WTC11 (cell line): ENCODE measurements around the gene TKTL1. TPM values are rescaled to one million over a fixed set of nuclear protein-coding genes. Genes with fewer than 3 reads are reported as not detected.

ENCODE experiments used
- ATAC-seq: fragments of 200-7000 bp; cut with Tn5 transposase; 2 replicates; pipeline ENCODE4 v1.10.0; 2021; ENCODE audit warnings: mild to moderate bottlenecking, moderate library complexity
- CTCF ChIA-PET: fragments of 300-600 bp; sonication (Branson Sonifier 250); formaldehyde crosslinking; loops from one replicate; lab custom pipeline; 2021; ENCODE audit warnings: antibody characterized with exemption; lab: Charles Lee
- POLR2A ChIA-PET: fragments of 350-600 bp; sonication (Branson Sonifier 250); formaldehyde crosslinking; loops from one replicate; lab custom pipeline; 2021; ENCODE audit warnings: antibody characterized with exemption; lab: Charles Lee
- DNase-seq: peaks from one replicate; pipeline ENCODE4 v3.0.0; 2021; ENCODE audit warnings: low spot score
- H3K27ac Mint-ChIP-seq: 2 replicates; pipeline ENCODE4 v1.8.0; 2021; ENCODE audit warnings: mixed read lengths
- H3K27me3 Mint-ChIP-seq: 2 replicates; pipeline ENCODE4 v1.8.0; 2021; ENCODE audit warnings: low read depth, mild to moderate bottlenecking, moderate library complexity, mixed read lengths
- H3K36me3 Mint-ChIP-seq: 2 replicates; pipeline ENCODE4 v1.8.0; 2021; ENCODE audit warnings: mixed read lengths
- H3K4me1 Mint-ChIP-seq: 2 replicates; pipeline ENCODE4 v1.8.0; 2022; ENCODE audit warnings: mixed read lengths
- H3K4me3 Mint-ChIP-seq: 2 replicates; pipeline ENCODE4 v1.8.0; 2021; ENCODE audit warnings: mild to moderate bottlenecking, moderate library complexity, mixed read lengths
- H3K9me3 Mint-ChIP-seq: 2 replicates; pipeline ENCODE4 v1.8.0; 2021; ENCODE audit warnings: mixed read lengths
- AFF4 ChIP-seq: sonication (generic); formaldehyde crosslinking; IDR thresholded peaks from 2 replicates; pipeline ENCODE4 v1.8.1; 2023; ENCODE audit warnings: mild to moderate bottlenecking, missing genetic modification reagents, borderline replicate concordance
- AR ChIP-seq: fragments of 250-450 bp; sonication (Bioruptor Pico); IDR thresholded peaks from 2 replicates; pipeline ENCODE4 v1.9.0; 2021; ENCODE audit warnings: mild to moderate bottlenecking
- ARID4B ChIP-seq: sonication (generic); formaldehyde crosslinking; IDR thresholded peaks from 2 replicates; pipeline ENCODE4 v1.8.0; 2023; ENCODE audit warnings: missing genetic modification reagents, mild to moderate bottlenecking, borderline replicate concordance
- CDX4 ChIP-seq: fragments of 250-450 bp; sonication (Bioruptor Pico); IDR thresholded peaks from 2 replicates; pipeline ENCODE4 v1.9.0; 2021; ENCODE audit warnings: moderate library complexity, mild to moderate bottlenecking, inconsistent platforms, borderline replicate concordance
- FOXJ3 ChIP-seq: sonication (generic); formaldehyde crosslinking; IDR thresholded peaks from 2 replicates; pipeline ENCODE4 v1.9.0; 2021; ENCODE audit warnings: missing genetic modification reagents, mild to moderate bottlenecking, borderline replicate concordance
- FOXP4 ChIP-seq: sonication (generic); formaldehyde crosslinking; IDR thresholded peaks from 2 replicates; pipeline ENCODE4 v1.8.0; 2022; ENCODE audit warnings: mild to moderate bottlenecking, missing genetic modification reagents
- IRF1 ChIP-seq: sonication (generic); formaldehyde crosslinking; IDR thresholded peaks from 2 replicates; pipeline ENCODE4 v1.8.0; 2023; ENCODE audit warnings: missing genetic modification reagents
- JAZF1 ChIP-seq: fragments of 250-450 bp; sonication (Bioruptor Pico); IDR thresholded peaks from 2 replicates; pipeline ENCODE4 v1.9.0; 2021; ENCODE audit warnings: moderate library complexity, mild to moderate bottlenecking, inconsistent platforms
- MXD4 ChIP-seq: fragments of 250-450 bp; sonication (Bioruptor Pico); IDR thresholded peaks from 2 replicates; pipeline ENCODE4 v1.8.0; 2021; ENCODE audit warnings: mild to moderate bottlenecking, moderate library complexity, borderline replicate concordance
- PRRX2 ChIP-seq: fragments of 250-450 bp; sonication (Bioruptor Pico); IDR thresholded peaks from 2 replicates; pipeline ENCODE4 v1.8.0; 2021; ENCODE audit warnings: mild to moderate bottlenecking
- RELA ChIP-seq: sonication (generic); formaldehyde crosslinking; IDR thresholded peaks from 2 replicates; pipeline ENCODE4 v1.8.1; 2022; ENCODE audit warnings: missing genetic modification reagents, mild to moderate bottlenecking, borderline replicate concordance
- ZMAT4 ChIP-seq: fragments of 250-450 bp; sonication (Bioruptor Pico); IDR thresholded peaks from 2 replicates; pipeline ENCODE4 v1.9.0; 2021; ENCODE audit warnings: mild to moderate bottlenecking
- ZNF138 ChIP-seq: sonication (generic); formaldehyde crosslinking; conservative IDR thresholded peaks from 2 replicates; pipeline ENCODE4 v1.8.1; 2022; ENCODE audit warnings: mild to moderate bottlenecking, moderate library complexity, missing genetic modification reagents
- ZNF219 ChIP-seq: sonication (generic); formaldehyde crosslinking; IDR thresholded peaks from 2 replicates; pipeline ENCODE4 v1.8.0; 2023; ENCODE audit warnings: missing genetic modification reagents, mild to moderate bottlenecking, borderline replicate concordance
- ZNF281 ChIP-seq: sonication (generic); formaldehyde crosslinking; IDR thresholded peaks from 2 replicates; pipeline ENCODE4 v1.8.0; 2023; ENCODE audit warnings: mild to moderate bottlenecking, missing genetic modification reagents
- ZNF317 ChIP-seq: sonication (generic); formaldehyde crosslinking; IDR thresholded peaks from 2 replicates; pipeline ENCODE4 v1.8.1; 2023; ENCODE audit warnings: low read depth, mild to moderate bottlenecking, moderate library complexity, missing genetic modification reagents, borderline replicate concordance
- total RNA-seq: library from RNA; stranded (reverse); gene quantifications from 3 replicates; pipeline ENCODE4 v1.2.3, GENCODE V29; 2021

The TKTL1 gene
- total RNA-seq, 1 experiment from 2014 or later: 0.46 TPM

- Mint-ChIP-seq H3K27ac (no peak overlapping the region), H3K27me3 (no peaks in the 10 kb centered on the region), H3K9me3 (no peaks in the 10 kb centered on the region), H3K4me1 (no peaks in the 10 kb centered on the region), H3K36me3 (no peaks in the 10 kb centered on the region), H3K4me3 (no peak overlapping the region)
- ChIA-PET CTCF (interaction anchor here (0.6 to 3.6 kb wide), 2 partner anchors 10 to 204 kb away, joined by 3 to 12 read pairs; no protein-coding TSS in a partner anchor), POLR2A (no interaction called here)
- DNase-seq (no peak), ATAC-seq (no peak)
- TF ChIP-seq FOXP4 (CRISPR knock-in tag) (no peak), JAZF1 (CRISPR knock-in tag) (no peak), ZNF219 (CRISPR knock-in tag) (no peak), RELA (CRISPR knock-in tag) (no peak), AFF4 (CRISPR knock-in tag) (no peak), ARID4B (CRISPR knock-in tag) (no peak)
Observed at GRCh38 chrX:154298312-154298711, 2.7 kb downstream of the TKTL1 start.

- Mint-ChIP-seq H3K27me3 (no peaks in the 10 kb centered on the region; the same call in 1 of the 2 replicates), H3K27ac (no peak overlapping the region), H3K4me3 (no peak overlapping the region), H3K36me3 (no peaks in the 10 kb centered on the region), H3K4me1 (no peaks in the 10 kb centered on the region; the same call in 1 of the 2 replicates), H3K9me3 (no peaks in the 10 kb centered on the region)
- ATAC-seq: no peak
- CTCF ChIA-PET: no interaction called here
- POLR2A ChIA-PET: no interaction called here
- no peak for DNase-seq
- TF ChIP-seq FOXJ3 (CRISPR knock-in tag) (no peak), CDX4 (CRISPR knock-in tag) (no peak), ZNF138 (CRISPR knock-in tag) (no peak), ZNF317 (CRISPR knock-in tag) (no peak), IRF1 (CRISPR knock-in tag) (no peak), AR (CRISPR knock-in tag) (no peak), ZMAT4 (CRISPR knock-in tag) (no peak), PRRX2 (CRISPR knock-in tag) (no peak), MXD4 (CRISPR knock-in tag) (no peak), ZNF281 (CRISPR knock-in tag) (no peak)
Observed at GRCh38 chrX:154300816-154301215, 5.2 kb downstream of the TKTL1 start.
